Endothelial cell of umbilical vein (primary cell): ENCODE data around the gene GALNT3. TPM values are rescaled to one million over a fixed set of nuclear protein-coding genes. Genes with fewer than 3 reads are reported as not detected.

ENCODE experiments used
- BruUV-seq: library from RNA; stranded (reverse); fragments of 400-500 nt; replicated peaks from 2 replicates; lab custom pipeline; 2021; lab: Mats Ljungman, UMichigan
- CTCF ChIA-PET: fragments of 300-600, 350-600 bp; sonication (Branson Sonifier 250); formaldehyde crosslinking; loops from one replicate; lab custom pipeline; 2021; ENCODE audit warnings: antibody characterized with exemption, inconsistent platforms; lab: Charles Lee
- POLR2A ChIA-PET: fragments of 300-600, 350-600 bp; sonication (Branson Sonifier 250); formaldehyde crosslinking; loops from one replicate; lab custom pipeline; 2021; ENCODE audit warnings: antibody characterized with exemption, inconsistent platforms; lab: Charles Lee
- DNase-seq: peaks from one replicate; pipeline ENCODE4 v3.0.0-alpha.2; 2011; ENCODE audit warnings: low read depth, low spot score
- FAIRE-seq: peaks from 2 replicates; lab custom pipeline; 2011; peaks lifted over from hg19 to GRCh38; lab: Jason Lieb, UNC
- H2AFZ ChIP-seq: 2 replicates; pipeline ENCODE4 v1.6.0; 2012; ENCODE audit warnings: low read depth, low read length, control low read depth, inconsistent platforms
- H3K27ac ChIP-seq: 2 replicates; pipeline ENCODE4 v1.5.1; 2011; ENCODE audit warnings: low read depth, mild to moderate bottlenecking, control low read depth, low read length, moderate library complexity; ENCODE audit not compliant: insufficient read depth
- H3K27me3 ChIP-seq, 2 experiments: 2 replicates each; pipeline versions ENCODE4 v1.6.0 to v1.6.1; 2011; ENCODE audit warnings: low read length in 2 of 2, mixed read lengths in 1 of 2; ENCODE audit not compliant: control insufficient read depth in 2 of 2, insufficient read depth in 2 of 2
- H3K36me3 ChIP-seq, 2 experiments: 2 replicates in 1 of 2; 3 replicates in 1 of 2; pipeline ENCODE4 v1.5.1; 2011; ENCODE audit warnings: low read length in 2 of 2, mild to moderate bottlenecking in 1 of 2, moderate library complexity in 1 of 2; ENCODE audit not compliant: control insufficient read depth in 2 of 2, insufficient read depth in 2 of 2; ENCODE audit errors: extremely low read depth in 1 of 2
- H3K4me1 ChIP-seq: 3 replicates; pipeline ENCODE4 v1.5.1; 2011; ENCODE audit warnings: mild to moderate bottlenecking, low read length; ENCODE audit not compliant: control insufficient read depth, insufficient read depth; ENCODE audit errors: extremely low read depth
- H3K4me2 ChIP-seq: 2 replicates; pipeline ENCODE4 v1.6.1; 2011; ENCODE audit warnings: low read length, control low read depth, mixed read lengths; ENCODE audit not compliant: insufficient read depth
- H3K4me3 ChIP-seq, 3 experiments: fragments of 200-600 bp in 1 of 3; sonication (generic), shearing (Covaris generic) in 1 of 3; replicated peaks in 1 of 3; 2 replicates each; pipeline ENCODE4 v1.5.1; 2011 to 2016; ENCODE audit warnings: control low read depth in 3 of 3, low read length in 3 of 3, mild to moderate bottlenecking in 2 of 3, inconsistent platforms in 1 of 3, low read depth in 1 of 3, moderate library complexity in 1 of 3; ENCODE audit not compliant: insufficient read depth in 1 of 3
- H3K79me2 ChIP-seq: 2 replicates; pipeline ENCODE4 v1.6.0; 2012; ENCODE audit warnings: low read length, inconsistent platforms; ENCODE audit not compliant: control insufficient read depth, insufficient read depth
- H3K9ac ChIP-seq: replicated peaks from 2 replicates; pipeline ENCODE3; 2011; ENCODE audit warnings: low read length, control low read depth; ENCODE audit not compliant: insufficient read depth; ENCODE audit errors: extremely low read depth
- H3K9me1 ChIP-seq: replicated peaks from 3 replicates; pipeline ENCODE4 v1.6.0; 2011; ENCODE audit warnings: mild to moderate bottlenecking, low read length; ENCODE audit not compliant: control insufficient read depth, insufficient read depth; ENCODE audit errors: extremely low read depth
- H3K9me3 ChIP-seq: replicated peaks from 2 replicates; pipeline ENCODE4 v1.5.1; 2012; ENCODE audit warnings: low read length, inconsistent platforms; ENCODE audit not compliant: control insufficient read depth, insufficient read depth
- H4K20me1 ChIP-seq: replicated peaks from 2 replicates; pipeline ENCODE3; 2011; ENCODE audit warnings: mild to moderate bottlenecking, low read length; ENCODE audit not compliant: control insufficient read depth, insufficient read depth; ENCODE audit errors: extremely low read depth
- CTCF ChIP-seq, 2 donors: IDR thresholded peaks; 1 replicate in 1 of 2; 2 replicates in 1 of 2; pipeline ENCODE4 v1.5.1; 2011; ENCODE audit warnings: low read length in 2 of 2, mild to moderate bottlenecking in 2 of 2, moderate library complexity in 2 of 2, control low read depth in 1 of 2, inconsistent platforms in 1 of 2, low read depth in 1 of 2; ENCODE audit not compliant: insufficient read depth in 1 of 2; ENCODE audit errors: extremely low read depth in 1 of 2
- EZH2 ChIP-seq: IDR thresholded peaks from 2 replicates; pipeline ENCODE4 v1.6.1; 2012; ENCODE audit warnings: borderline replicate concordance, low read depth, mild to moderate bottlenecking, moderate library complexity, low read length, inconsistent platforms; ENCODE audit not compliant: severe bottlenecking
- FOS ChIP-seq: IDR thresholded peaks from 2 replicates; pipeline ENCODE4 v1.6.1; 2011; ENCODE audit warnings: mild to moderate bottlenecking, low read length, moderate library complexity, borderline replicate concordance; ENCODE audit not compliant: insufficient read depth
- GATA2 ChIP-seq: IDR thresholded peaks from 2 replicates; pipeline ENCODE4 v1.7.0; 2011; ENCODE audit warnings: low read depth, mild to moderate bottlenecking, moderate library complexity, mixed read lengths, low read length; ENCODE audit not compliant: insufficient read length, insufficient read depth
- JUN ChIP-seq: IDR thresholded peaks from 2 replicates; pipeline ENCODE4 v1.6.1; 2011; ENCODE audit warnings: borderline replicate concordance, low read depth; ENCODE audit not compliant: insufficient read length, insufficient read depth
- MAX ChIP-seq: IDR thresholded peaks from 2 replicates; pipeline ENCODE4 v1.6.1; 2011; ENCODE audit not compliant: insufficient read depth, insufficient read length
- MYC ChIP-seq: IDR thresholded peaks from one replicate; pipeline ENCODE4 v1.6.1; 2011; ENCODE audit warnings: mild to moderate bottlenecking, low read depth, low read length
- POLR2A ChIP-seq: IDR thresholded peaks from 2 replicates; pipeline ENCODE4 v1.6.1; 2012; ENCODE audit warnings: low read depth, mild to moderate bottlenecking, control low read depth, low read length
- POLR2AphosphoS5 ChIP-seq: IDR thresholded peaks from 2 replicates; pipeline ENCODE4 v1.6.1; 2012; ENCODE audit warnings: low read depth, mild to moderate bottlenecking, control low read depth, low read length, moderate library complexity; ENCODE audit not compliant: insufficient read depth
- dilution Hi-C: fragments of 300-500 bp; cut with MboI; formaldehyde crosslinking; loops from one replicate; pipeline ENCODE4 v1.15.0; 2019; ENCODE audit warnings: low sequenced_read_pairs; ENCODE audit not compliant: extremely low pct_ligation_motif_present
- intact Hi-C: fragments of 100-400 bp; cut with micrococcal nuclease; formaldehyde crosslinking; loops from one replicate; pipeline ENCODE4 v1.10.0; 2022
- polyA plus RNA-seq, 4 experiments: library from polyadenylated mRNA; depleted of rRNA in 3 of 4; stranded (reverse) in 3 of 4; unstranded in 1 of 4; fragments of >200 nt; gene quantifications; 2 replicates each; pipeline versions ENCODE4 v1.2.1 to v1.2.3, GENCODE V29; 2011 to 2012; ENCODE audit warnings: missing spikeins in 1 of 4
- total RNA-seq: library from RNA; stranded (reverse); gene quantifications from 2 replicates; pipeline ENCODE4 v1.2.3, GENCODE V29; 2021

GALNT3 gene
- total and polyA plus RNA-seq, 2 donors (not counting 3 experiments of a cell fraction or from before 2014, with no cell fraction given): 0.07 to 0.82 TPM

- no TSS peak for BruUV-seq
- H3K27me3 ChIP-seq: peaks cover 0 to 3% of the 10 kb centered on the region in 2 experiments
- H3K36me3 ChIP-seq: no peaks in the 10 kb centered on the region
- H3K27ac ChIP-seq: no peak overlapping the region
- no peak overlapping the region for H3K4me3 ChIP-seq
- no peak overlapping the region for H3K9ac ChIP-seq
- H3K4me1 ChIP-seq: no peaks in the 10 kb centered on the region
- no peaks in the 10 kb centered on the region for H3K79me2 ChIP-seq
- H3K9me3 ChIP-seq: no peaks in the 10 kb centered on the region
- dilution Hi-C loops: no loop called here
- no peaks in the 10 kb centered on the region for H3K9me1 ChIP-seq
- no peak overlapping the region for H2AFZ ChIP-seq
- H3K4me2 ChIP-seq: no peak overlapping the region
- intact Hi-C loops: loop anchor here (10.0 kb wide), 1 partner anchor 759 kb away; no protein-coding TSS in a partner anchor
- no peak for DNase-seq
- TF ChIP-seq JUN (no peak), EZH2 (no peak), GATA2 (no peak), CTCF (IDR thresholded peaks at IDR 0.05; ENCODE audit: extremely low read depth in 1 of 2, insufficient read depth in 1 of 2, low read depth in 1 of 2, low read length in 2 of 2) (no peak)
- H4K20me1 ChIP-seq: no peaks in the 10 kb centered on the region
- CTCF ChIA-PET: no interaction called here
- no peak for FAIRE-seq
- POLR2A ChIA-PET: no interaction called here
Measured at GRCh38 chr2:165773684-165774083, 20.4 kb downstream of the GALNT3 start.

- CTCF ChIA-PET: interaction anchor here (2.0 kb wide), 1 partner anchor 10 kb away, joined by 5 read pairs; no protein-coding TSS in a partner anchor
- POLR2A ChIA-PET: no interaction called here
- dilution Hi-C loops: no loop called here
- no peaks in the 10 kb centered on the region for H3K79me2 ChIP-seq
- H3K9ac ChIP-seq: no peak overlapping the region
- no peak overlapping the region for H3K4me3 ChIP-seq
- FAIRE-seq: no peak
- no peak overlapping the region for H2AFZ ChIP-seq
- no peak overlapping the region for H3K27ac ChIP-seq
- intact Hi-C loops: loop anchor here (10.0 kb wide), 1 partner anchor 757 kb away; no protein-coding TSS in a partner anchor
- H3K36me3 ChIP-seq: no peaks in the 10 kb centered on the region
- DNase-seq: no peak
- TF ChIP-seq POLR2A (no peak), CTCF (IDR thresholded peaks at IDR 0.05; ENCODE audit: extremely low read depth in 1 of 2, insufficient read depth in 1 of 2, low read depth in 1 of 2, low read length in 2 of 2) (no peak), EZH2 (no peak), FOS (no peak), MYC (no peak), GATA2 (no peak), POLR2AphosphoS5 (no peak), MAX (no peak), JUN (no peak)
- H4K20me1 ChIP-seq: no peaks in the 10 kb centered on the region
- peaks cover 0 to 3% of the 10 kb centered on the region in 2 experiments for H3K27me3 ChIP-seq
- no TSS peak for BruUV-seq
- H3K4me1 ChIP-seq: no peaks in the 10 kb centered on the region
- H3K9me3 ChIP-seq: no peaks in the 10 kb centered on the region
- H3K9me1 ChIP-seq: no peaks in the 10 kb centered on the region
- H3K4me2 ChIP-seq: no peak overlapping the region
Measured at GRCh38 chr2:165772183-165772582, 21.9 kb downstream of the GALNT3 start.
